Activated CD4-positive, alpha-beta T cell treated with anti-CD3 and anti-CD28 coated beads for 1 hour (primary cell): Measurements from ENCODE around the gene NPHS2.
"Not testable (repeated sequence)": the region's sequence is repeated elsewhere in the genome, so short reads cannot be mapped to it uniquely, and the experiment has no call there.

Source experiments
- DNase-seq: peaks from one replicate; pipeline ENCODE4 v3.0.0-alpha.2; 2020

The NPHS2 gene

GRCh38 chr1:179545321-179545720, 30.4 kb downstream of the NPHS2 start:
- DNase-seq, result no peak

DNA sequence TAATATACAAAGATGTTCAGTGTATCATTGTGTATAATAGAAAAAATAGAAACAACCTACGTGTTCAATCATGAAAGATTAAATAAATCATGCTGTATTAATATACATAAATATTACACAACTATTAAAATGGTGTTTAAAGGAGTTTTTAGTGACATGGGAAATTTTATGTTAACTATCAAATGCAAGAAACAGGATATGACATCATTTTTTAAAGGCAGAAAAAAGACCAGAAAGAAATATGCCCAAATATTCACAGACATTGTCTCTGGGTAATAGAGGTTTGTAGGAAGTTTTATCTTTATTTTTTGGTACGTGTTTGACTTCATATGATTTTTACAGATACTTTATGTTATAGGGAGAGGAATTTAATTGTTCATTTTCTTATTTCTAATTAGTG, 34.0 kb downstream of the NPHS2 start:
- DNase-seq, result no peak

DNA sequence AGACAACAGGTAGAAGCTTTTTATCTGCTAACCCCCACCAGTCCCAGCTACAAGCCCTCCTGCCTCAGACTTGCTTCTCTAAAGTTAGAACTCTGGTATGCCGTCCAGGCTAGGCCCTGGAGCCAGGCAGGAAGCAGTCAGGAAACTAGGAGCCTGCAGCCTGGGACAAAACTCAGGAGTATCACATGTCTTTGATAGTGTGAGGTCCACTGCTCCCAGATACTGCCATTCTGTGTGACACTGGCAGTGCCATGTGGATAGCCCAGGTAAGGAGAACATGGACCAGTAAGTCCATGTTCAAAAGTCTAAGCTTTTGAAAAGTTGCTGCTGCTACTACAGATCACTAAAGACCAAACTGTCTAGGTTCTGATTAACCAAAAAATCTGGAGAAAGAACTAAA, 45.4 kb downstream of the NPHS2 start:
- DNase-seq, result no peak

DNA sequence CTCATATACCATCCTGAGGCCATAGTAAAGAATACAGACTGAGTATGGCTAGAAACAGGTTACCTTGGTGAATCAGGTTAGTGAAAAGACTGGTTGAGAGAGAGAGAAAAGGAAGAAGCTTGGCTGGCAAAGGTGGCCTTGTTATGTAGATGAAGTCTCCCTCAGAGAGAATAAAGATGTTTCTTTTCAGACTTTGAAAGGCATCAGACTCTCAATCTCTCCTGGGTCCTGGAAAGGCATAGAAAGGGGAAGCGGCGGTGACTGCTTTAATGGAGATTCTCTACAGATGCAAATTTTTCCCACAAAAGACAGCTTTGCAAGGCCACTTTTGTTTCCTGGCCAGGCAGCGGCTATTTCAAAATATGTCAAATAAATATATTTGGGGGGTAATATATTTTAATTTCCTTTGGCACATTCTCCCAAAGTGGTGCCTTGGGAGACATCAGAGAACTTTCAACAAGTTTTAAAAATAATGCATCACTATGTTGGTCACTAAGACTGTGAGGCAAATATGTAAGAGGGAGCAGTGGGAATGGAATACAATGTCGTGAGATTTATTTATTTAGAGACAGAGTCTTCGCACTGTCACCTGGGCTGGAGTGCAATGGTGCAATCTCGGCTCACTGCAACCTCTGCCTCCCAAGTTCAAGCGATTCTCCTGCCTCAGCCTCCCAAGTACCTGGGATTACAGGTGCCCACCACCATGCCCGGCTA, 46.1 kb downstream of the NPHS2 start:
- no peak for DNase-seq

GRCh38 chr1:179518544-179518943, 57.2 kb downstream of the NPHS2 start:
- not testable (repeated sequence) for DNase-seq

DNA sequence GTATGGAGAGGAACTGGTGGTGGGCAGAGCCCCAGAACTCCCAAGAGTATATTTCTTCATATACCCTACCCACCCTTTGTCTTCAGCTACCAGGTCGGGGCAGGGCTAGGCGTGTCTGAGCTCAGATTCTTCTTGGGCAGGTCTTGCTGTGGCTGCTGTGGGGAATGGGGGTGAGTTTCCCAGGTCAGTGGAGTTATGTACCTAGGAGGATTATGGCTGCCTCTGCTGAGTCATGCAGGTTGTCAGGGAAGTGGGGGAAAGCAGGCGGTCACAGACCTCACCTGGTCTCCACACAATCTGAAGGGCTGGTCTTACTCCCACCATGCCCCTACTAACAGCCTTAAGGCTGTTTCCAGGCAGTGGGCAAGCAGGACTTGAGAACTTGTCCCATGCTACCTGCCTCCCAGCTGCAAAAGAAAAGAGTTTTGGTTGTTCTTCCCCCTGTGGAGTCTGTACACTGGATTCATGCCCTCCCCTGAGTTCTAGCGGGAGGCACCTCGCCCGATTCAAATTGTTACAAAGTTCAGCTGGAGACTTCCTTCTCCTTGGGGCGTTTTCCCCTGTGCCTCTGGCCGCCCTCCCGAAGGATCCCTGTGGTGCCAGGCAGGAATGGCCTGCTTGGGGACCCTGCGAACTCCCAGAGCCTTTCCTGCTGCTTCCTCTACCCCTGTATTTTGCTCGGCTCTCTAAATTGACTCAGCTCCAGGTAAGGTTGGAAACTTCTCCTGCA, 58.6 kb downstream of the NPHS2 start:
- no peak for DNase-seq

GRCh38 chr1:179510038-179510437, 65.7 kb downstream of the NPHS2 start:
- DNase-seq, result no peak

- no peak for DNase-seq
Measured at GRCh38 chr1:179509384-179509783, 66.4 kb downstream of the NPHS2 start.

GRCh38 chr1:179506199-179506598, 69.5 kb downstream of the NPHS2 start:
- no peak for DNase-seq
